ENCODE results near the gene SLC27A3. TPM values are rescaled to one million over a fixed set of nuclear protein-coding genes. Genes with fewer than 3 reads are reported as not detected.

SLC27A3 gene, protein sequence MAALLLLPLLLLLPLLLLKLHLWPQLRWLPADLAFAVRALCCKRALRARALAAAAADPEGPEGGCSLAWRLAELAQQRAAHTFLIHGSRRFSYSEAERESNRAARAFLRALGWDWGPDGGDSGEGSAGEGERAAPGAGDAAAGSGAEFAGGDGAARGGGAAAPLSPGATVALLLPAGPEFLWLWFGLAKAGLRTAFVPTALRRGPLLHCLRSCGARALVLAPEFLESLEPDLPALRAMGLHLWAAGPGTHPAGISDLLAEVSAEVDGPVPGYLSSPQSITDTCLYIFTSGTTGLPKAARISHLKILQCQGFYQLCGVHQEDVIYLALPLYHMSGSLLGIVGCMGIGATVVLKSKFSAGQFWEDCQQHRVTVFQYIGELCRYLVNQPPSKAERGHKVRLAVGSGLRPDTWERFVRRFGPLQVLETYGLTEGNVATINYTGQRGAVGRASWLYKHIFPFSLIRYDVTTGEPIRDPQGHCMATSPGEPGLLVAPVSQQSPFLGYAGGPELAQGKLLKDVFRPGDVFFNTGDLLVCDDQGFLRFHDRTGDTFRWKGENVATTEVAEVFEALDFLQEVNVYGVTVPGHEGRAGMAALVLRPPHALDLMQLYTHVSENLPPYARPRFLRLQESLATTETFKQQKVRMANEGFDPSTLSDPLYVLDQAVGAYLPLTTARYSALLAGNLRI
- 6.9 and 14.8 TPM in 2 replicates for total RNA-seq

DNA sequence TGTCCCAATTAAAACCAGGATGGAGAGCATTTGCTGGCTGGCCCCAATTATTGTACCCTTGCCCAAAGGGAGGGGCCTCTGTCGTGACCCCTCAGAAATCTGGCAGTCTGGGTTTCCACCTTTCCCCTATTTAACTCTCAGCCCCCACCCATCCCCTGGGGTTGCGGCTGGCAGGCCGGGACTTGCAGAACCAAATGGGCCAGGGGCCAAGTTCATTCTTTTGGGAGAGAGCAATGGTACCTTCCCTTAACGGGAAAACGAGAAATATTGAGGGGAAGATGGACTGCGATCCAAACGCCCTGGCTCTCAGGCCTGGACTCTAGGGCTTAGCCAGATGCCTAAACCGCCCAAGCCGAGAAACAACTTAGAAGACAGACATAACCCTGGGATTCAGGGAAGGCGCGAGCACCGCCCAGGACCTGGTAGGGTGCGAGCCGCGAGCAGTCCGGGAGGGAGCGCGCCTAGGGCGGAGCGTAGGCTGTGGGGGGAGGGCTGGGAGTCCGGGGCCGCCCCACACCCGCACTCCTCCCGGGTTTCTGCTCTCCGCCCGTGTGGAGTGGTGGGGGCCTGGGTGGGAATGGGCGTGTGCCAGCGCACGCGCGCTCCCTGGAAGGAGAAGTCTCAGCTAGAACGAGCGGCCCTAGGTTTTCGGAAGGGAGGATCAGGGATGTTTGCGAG is at the start of gene SLC27A3:
Gene SLC27A3 (plus strand): TSS at position 628 of the 678 bp plus-strand sequence. CDS start 91 bp downstream, outside the sequence.
- H3K4me3 ChIP-seq (ENCODE audit: low read depth, low read length), result peak within 1 kb of the TSS; percentile 66
- TF ChIP-seq, protein P1, sequence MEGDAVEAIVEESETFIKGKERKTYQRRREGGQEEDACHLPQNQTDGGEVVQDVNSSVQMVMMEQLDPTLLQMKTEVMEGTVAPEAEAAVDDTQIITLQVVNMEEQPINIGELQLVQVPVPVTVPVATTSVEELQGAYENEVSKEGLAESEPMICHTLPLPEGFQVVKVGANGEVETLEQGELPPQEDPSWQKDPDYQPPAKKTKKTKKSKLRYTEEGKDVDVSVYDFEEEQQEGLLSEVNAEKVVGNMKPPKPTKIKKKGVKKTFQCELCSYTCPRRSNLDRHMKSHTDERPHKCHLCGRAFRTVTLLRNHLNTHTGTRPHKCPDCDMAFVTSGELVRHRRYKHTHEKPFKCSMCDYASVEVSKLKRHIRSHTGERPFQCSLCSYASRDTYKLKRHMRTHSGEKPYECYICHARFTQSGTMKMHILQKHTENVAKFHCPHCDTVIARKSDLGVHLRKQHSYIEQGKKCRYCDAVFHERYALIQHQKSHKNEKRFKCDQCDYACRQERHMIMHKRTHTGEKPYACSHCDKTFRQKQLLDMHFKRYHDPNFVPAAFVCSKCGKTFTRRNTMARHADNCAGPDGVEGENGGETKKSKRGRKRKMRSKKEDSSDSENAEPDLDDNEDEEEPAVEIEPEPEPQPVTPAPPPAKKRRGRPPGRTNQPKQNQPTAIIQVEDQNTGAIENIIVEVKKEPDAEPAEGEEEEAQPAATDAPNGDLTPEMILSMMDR (IDR thresholded peaks at IDR 0.05; ENCODE audit: insufficient read depth, low read depth, low read length), result no peak
- DNase-seq (ENCODE audit: low read depth), result peak; percentile 65

DNA sequence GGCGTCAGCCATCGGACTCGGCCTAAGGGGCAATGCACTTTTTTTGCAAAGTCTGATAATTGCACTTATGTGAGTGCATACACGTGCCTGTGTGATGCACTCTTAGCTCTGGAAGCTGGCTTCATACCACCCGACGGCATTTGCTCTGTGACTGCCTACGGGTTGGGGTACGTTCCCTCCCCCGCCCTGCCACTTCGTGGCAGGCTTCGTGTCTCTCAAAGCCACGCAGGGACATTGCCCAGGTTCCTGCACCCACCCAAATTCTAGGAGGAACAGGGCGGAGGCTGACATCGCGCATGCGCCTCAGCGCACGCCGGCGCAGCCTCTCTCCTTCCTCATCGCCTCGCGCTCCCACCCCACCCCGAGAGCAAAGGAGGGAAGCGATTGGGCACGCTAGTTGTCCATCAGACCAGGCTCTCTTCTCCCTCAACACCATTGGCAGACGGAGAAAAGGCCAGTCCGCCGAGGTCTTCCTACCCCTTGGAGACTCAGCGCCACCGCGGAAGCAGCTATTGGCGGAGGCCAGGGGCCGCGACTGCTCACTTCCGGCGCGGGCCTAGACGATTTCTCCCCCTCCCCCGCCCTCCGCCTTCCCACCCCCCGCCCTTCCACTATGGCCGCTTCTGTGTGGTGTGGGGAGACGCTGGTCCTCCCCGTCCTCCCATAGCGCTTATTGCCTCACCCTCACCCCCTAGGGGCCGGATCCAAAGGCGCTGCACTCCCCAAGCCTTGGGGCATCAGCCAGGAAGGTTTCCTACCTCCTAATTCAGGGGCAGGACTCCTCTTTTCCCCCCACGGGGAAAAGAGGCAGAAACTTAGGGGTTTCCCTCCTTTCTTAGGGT is 47.5 kb upstream of the SLC27A3 start, which contains the start of gene INTS3:
Gene INTS3 (plus strand): TSS at position 588 of the 842 bp plus-strand sequence. CDS start 585 bp downstream, outside the sequence.
- peak; percentile 100 for DNase-seq (ENCODE audit: low read depth)
- H3K4me3 ChIP-seq (ENCODE audit: low read depth, low read length), result peak within 1 kb of the TSS; percentile 85
- TF ChIP-seq, protein P1 (IDR thresholded peaks at IDR 0.05; ENCODE audit: insufficient read depth, low read depth, low read length), result peak; percentile 17

DNA sequence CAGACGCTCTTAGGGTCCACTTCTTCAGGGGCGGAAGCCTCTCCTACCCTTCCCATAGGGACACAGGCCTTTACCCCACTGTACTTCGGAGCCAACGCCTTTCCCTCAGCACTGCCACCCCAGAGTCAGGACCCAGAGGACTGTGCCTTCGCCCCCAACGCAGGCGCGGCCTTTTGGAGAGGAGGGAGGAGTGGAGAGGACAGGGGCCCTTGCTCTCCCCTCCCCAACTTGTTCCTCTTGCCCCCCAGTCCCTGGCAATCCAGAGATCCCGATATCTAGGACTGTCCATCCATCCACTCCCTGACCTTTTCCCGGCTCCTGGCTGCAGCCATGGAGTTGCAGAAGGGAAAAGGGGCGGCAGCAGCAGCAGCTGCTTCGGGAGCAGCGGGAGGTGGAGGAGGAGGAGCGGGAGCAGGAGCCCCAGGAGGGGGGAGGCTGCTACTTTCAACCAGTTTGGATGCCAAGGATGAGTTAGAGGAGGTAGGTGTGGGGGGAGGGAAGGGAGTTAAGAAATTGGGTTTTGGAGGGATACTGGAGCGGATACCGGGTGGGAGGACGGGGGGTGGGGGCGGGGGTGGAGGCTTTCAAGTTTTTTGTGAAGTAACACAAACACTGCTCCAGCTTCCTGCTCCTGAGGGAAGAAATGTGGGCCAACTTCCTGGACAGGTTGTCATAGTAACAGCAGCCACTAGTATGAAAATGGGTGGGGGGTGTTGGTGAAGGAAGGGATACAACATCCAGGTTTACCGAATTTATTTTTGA is 46.7 kb upstream of the SLC27A3 start:
- peak; percentile 43 for DNase-seq (ENCODE audit: low read depth)
- TF ChIP-seq, protein P1 (IDR thresholded peaks at IDR 0.05; ENCODE audit: insufficient read depth, low read depth, low read length), result no peak

DNA sequence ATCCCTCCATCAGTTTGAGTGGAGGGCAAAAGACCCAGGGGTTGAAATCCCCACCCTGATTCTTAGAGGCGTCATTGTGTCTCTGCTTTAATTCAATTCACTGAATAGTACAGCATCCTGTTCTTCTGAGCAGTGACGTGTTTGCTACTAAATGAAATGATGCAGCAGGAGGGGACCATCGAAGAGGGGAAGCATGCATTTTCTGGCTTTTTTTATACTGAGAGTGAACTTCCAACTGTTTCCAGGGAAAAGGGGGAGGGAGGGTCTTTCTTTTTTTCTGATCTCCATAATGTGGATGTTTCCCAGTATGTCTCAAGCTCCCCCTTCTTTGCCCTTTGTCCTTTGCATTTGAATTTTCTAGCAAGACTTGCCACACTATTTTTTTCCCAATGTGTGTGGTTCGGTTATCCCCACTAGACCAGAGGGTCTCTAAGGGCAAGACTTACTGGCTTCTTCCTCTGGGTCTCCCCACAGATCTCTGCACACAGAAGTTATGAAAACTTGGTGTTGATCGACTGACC is 44.7 kb upstream of the SLC27A3 start:
- TF ChIP-seq, protein P1 (IDR thresholded peaks at IDR 0.05; ENCODE audit: insufficient read depth, low read depth, low read length), result no peak
- DNase-seq (ENCODE audit: low read depth), result no peak
- no peak overlapping the region for H3K4me3 ChIP-seq (ENCODE audit: low read depth, low read length)

More for the DNA sequence above, 46.7 kb upstream of the SLC27A3 start:
- peak overlapping the region; percentile 85 for H3K4me3 ChIP-seq (ENCODE audit: low read depth, low read length)

DNA sequence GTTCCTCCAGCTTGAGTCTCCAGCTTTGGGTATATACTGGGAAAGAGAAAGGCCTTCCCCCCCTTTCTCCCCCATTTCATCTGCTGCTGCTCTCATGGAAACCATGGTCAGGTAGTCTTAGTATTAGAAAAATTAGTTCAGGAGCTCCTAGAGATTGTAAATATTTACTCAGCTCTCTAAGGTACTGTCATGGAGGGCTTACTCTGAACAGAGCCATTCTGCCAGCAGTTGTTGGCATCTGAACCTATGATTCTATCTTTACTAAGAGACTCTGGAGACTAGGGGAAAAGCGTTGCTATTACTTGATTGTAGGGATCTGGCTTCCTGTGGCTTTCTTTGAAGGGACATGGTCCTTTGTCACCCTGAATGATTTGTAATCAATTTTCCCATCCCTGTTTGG is 41.2 kb upstream of the SLC27A3 start:
- no peak for DNase-seq (ENCODE audit: low read depth)
- H3K4me3 ChIP-seq (ENCODE audit: low read depth, low read length), result no peak overlapping the region
- TF ChIP-seq, protein P1 (IDR thresholded peaks at IDR 0.05; ENCODE audit: insufficient read depth, low read depth, low read length), result no peak

Data from fibroblast of villous mesenchyme (primary cell).